Middle frontal gyrus (tissue), 1 donor: ENCODE results near the gene RFX3.

Source experiments
- DNase-seq: peaks from one replicate; pipeline ENCODE4 v3.0.0-alpha.2; 2015; ENCODE audit warnings: low spot score; ENCODE audit errors: extremely low spot score

Gene RFX3

GRCh38 chr9:3525836-3526164 is at the start of gene RFX3:
TSS of gene RFX3 (minus strand) at chr9:3526001. CDS start at chr9:3395588, 130,413 bp downstream.
- peak; percentile 74 for DNase-seq

- DNase-seq, result no peak
These were observed 45.7 kb upstream of the RFX3 start for GRCh38 chr9:3571500-3571899.

GRCh38 chr9:3569529-3569928 is 43.7 kb upstream of the RFX3 start:
- DNase-seq, result no peak

- no peak for DNase-seq
These were observed 42.2 kb upstream of the RFX3 start for GRCh38 chr9:3567988-3568387.

- no peak for DNase-seq
These were observed 27.4 kb upstream of the RFX3 start for GRCh38 chr9:3553076-3553765.

- DNase-seq, result no peak
These were observed 23.4 kb upstream of the RFX3 start for GRCh38 chr9:3549225-3549624.

GRCh38 chr9:3548648-3549047 is 22.8 kb upstream of the RFX3 start:
- DNase-seq, result no peak

GRCh38 chr9:3541206-3541605 is 15.4 kb upstream of the RFX3 start:
- no peak for DNase-seq

GRCh38 chr9:3534614-3535404 is 9.0 kb upstream of the RFX3 start:
- no peak for DNase-seq

- no peak for DNase-seq
These were observed 6.4 kb upstream of the RFX3 start for GRCh38 chr9:3532158-3532557.

- no peak for DNase-seq
These were observed 2.6 kb upstream of the RFX3 start for GRCh38 chr9:3528451-3528850.

GRCh38 chr9:3526997-3527940 is 1.5 kb upstream of the RFX3 start:
- DNase-seq, result no peak

- DNase-seq, result peak; percentile 79
These were observed 580 bp upstream of the RFX3 start for GRCh38 chr9:3526165-3526996.

- no peak for DNase-seq
These were observed 535 bp downstream of the RFX3 start for GRCh38 chr9:3525096-3525835.

GRCh38 chr9:3521966-3522365 is 3.8 kb downstream of the RFX3 start:
- DNase-seq, result no peak

GRCh38 chr9:3520564-3520963 is 5.2 kb downstream of the RFX3 start:
- no peak for DNase-seq

- DNase-seq, result no peak
These were observed 8.3 kb downstream of the RFX3 start for GRCh38 chr9:3517377-3518048.

GRCh38 chr9:3516667-3517330 is 9.0 kb downstream of the RFX3 start:
- no peak for DNase-seq

GRCh38 chr9:3515405-3515804 is 10.4 kb downstream of the RFX3 start:
- DNase-seq, result no peak
